Choroid plexus epithelial cell (primary cell): ENCODE results near the gene CUL4A.
"Not testable (repeated sequence)": the region's sequence is repeated elsewhere in the genome, so short reads cannot be mapped to it uniquely, and the experiment has no call there.

Source experiments
- DNase-seq: peaks from one replicate; pipeline ENCODE4 v3.0.0-alpha.2; 2010; ENCODE audit warnings: low read depth
- H3K4me3 ChIP-seq: 2 replicates; pipeline ENCODE4 v1.5.1; 2011; ENCODE audit warnings: low read depth, mild to moderate bottlenecking, control low read depth, low read length, moderate library complexity
- TF ChIP-seq, protein P1 (sequence below): conservative IDR thresholded peaks from 2 replicates; pipeline ENCODE4 v1.5.1; 2011; ENCODE audit warnings: low read depth, mild to moderate bottlenecking, control low read depth, inconsistent platforms, low read length, moderate library complexity

The CUL4A gene

DNA sequence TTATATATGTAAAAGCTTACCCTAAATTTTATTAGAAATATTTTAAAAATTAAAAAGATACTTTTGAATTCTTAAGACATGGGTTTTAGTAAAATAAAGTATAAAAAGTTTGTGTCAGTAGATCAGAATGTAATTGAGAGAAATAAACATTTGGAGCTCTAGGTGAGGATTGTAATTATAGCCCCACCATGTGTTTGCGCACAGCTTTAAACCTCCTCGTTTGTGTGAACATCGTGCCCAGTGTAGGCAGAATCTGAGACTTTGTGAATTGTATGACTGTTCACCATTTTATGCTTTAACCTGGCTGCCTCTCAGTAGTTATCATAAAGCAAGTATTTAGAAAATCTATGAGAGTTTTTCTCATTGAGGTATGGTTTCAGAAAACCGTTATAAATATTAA, 29.1 kb downstream of the CUL4A start:
- DNase-seq, result no peak
- TF ChIP-seq, protein P1, sequence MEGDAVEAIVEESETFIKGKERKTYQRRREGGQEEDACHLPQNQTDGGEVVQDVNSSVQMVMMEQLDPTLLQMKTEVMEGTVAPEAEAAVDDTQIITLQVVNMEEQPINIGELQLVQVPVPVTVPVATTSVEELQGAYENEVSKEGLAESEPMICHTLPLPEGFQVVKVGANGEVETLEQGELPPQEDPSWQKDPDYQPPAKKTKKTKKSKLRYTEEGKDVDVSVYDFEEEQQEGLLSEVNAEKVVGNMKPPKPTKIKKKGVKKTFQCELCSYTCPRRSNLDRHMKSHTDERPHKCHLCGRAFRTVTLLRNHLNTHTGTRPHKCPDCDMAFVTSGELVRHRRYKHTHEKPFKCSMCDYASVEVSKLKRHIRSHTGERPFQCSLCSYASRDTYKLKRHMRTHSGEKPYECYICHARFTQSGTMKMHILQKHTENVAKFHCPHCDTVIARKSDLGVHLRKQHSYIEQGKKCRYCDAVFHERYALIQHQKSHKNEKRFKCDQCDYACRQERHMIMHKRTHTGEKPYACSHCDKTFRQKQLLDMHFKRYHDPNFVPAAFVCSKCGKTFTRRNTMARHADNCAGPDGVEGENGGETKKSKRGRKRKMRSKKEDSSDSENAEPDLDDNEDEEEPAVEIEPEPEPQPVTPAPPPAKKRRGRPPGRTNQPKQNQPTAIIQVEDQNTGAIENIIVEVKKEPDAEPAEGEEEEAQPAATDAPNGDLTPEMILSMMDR, result no peak
- H3K4me3 ChIP-seq, result no peak overlapping the region

DNA sequence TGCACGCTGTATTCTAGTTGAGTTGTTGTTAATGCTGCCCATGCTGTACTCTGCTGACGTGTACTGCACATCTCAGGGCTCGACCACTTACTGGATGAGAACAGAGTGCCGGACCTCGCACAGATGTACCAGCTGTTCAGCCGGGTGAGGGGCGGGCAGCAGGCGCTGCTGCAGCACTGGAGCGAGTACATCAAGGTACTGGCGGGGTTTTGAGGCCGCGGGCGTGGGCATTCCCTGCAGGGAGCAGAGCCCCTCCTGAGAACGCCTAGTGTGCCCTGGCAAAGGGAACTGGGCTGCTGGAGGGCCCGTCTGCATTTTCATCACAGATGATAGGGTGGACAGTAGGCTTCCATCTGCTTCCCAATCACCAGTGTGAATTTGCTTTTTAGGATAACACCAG, 29.9 kb downstream of the CUL4A start:
- TF ChIP-seq, protein P1, result no peak
- H3K4me3 ChIP-seq, result no peak overlapping the region

DNA sequence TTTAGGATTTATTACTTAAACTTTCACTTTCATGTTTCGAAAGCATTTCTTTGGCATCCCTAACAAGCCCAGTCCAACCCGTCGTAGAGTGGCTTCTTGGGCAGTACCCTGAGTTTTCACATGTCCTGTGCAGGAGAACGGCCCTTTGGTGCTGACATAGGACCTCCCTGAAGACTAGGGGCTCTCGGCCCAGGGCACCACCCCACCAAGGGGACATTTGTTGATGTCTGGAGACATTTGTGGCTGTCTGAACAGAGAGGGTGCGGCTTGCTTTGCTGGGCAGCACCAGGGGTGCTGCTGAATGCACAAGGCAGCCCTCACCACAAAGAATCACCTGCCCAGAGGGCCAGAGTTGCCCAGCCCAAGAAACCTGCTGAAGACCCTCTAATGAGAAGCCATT, 30.6 kb downstream of the CUL4A start:
- TF ChIP-seq, protein P1, result no peak
- no peak overlapping the region for H3K4me3 ChIP-seq
- no peak for DNase-seq

More for the DNA sequence above, 29.9 kb downstream of the CUL4A start:
- DNase-seq, result no peak

DNA sequence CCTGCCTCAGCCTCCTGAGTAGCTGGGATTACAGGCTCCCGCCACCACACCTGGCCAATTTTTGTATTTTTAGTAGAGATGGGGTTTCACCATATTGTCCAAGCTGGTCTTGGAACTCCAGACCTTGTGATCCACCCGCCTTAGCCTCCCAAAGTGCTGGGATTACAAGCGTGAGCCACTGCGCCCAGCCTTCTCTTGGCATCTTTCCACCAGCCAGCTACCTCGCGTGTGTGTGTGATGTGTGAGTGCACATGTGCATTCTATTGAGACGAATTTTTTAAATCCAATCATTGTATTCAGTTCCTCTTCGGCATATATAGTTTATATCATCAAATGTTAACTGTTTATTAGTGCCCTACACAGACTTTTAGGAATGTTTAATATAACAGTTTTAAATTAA, 32.2 kb downstream of the CUL4A start:
- not testable (repeated sequence) for DNase-seq, H3K4me3 ChIP-seq

DNA sequence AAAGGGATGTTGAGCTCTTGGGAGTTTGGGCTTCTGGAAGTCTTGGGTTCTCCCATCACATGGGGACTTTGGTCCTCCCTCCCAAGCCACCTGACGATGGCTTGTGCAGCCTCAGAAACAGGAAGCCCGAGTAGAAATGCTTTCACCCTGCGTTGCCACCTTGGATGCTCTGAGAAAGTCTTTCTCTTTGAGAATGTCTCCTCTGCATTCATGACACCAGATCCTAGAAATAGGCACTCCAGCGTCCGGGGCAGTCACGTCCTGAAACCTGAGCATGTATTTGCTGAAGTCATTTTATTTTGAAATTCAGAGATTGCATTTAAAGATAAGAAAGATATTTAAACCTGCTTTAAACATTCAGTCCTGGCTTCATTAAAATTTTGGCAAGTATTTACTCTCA, 34.4 kb downstream of the CUL4A start:
- TF ChIP-seq, protein P1, result no peak

DNA sequence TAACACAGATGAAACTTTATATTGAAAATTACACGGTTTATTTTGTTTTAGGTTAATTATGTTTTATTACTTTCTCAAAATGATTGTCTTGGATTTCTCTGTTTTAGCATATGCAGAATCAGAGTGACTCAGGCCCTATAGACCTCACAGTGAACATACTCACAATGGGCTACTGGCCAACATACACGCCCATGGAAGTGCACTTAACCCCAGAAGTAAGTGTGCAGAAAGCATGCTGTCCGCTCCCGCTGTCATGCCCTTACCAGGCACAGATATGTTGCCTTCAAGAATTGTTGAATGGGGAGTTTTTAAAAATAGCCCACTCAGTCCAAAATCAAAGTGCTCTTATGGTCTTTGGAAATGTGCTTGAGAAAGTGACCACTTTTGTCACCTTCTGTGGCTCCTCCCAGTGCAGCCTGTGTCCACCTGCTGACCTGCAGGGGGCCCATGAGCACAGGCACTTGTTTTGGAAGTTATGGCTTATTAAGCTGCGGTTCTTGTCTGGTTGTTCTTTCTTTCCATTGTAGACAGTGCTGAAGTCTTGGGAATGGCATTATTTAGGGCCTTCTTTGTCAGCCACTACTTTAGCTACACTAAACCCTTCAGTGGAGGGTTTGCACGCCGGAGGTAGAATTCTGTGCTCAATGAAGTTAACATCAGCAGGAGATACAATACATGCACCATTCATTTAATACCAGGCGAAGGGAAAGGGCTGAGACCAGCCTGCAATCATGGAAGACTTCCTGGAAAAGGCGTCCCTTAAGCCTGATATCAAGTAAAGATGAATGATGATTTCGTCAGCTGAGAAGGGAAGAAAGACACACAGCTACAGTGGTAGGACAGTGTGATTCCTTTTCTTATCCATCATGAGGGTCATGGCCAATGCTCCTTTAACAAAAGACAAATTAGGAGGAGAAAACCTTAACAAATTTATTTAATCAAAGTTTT, 36.7 kb downstream of the CUL4A start:
- H3K4me3 ChIP-seq, result no peak overlapping the region
- TF ChIP-seq, protein P1, result peak; percentile 54
- DNase-seq, result no peak

More for the DNA sequence above, 34.4 kb downstream of the CUL4A start:
- no peak overlapping the region for H3K4me3 ChIP-seq
- no peak for DNase-seq

DNA sequence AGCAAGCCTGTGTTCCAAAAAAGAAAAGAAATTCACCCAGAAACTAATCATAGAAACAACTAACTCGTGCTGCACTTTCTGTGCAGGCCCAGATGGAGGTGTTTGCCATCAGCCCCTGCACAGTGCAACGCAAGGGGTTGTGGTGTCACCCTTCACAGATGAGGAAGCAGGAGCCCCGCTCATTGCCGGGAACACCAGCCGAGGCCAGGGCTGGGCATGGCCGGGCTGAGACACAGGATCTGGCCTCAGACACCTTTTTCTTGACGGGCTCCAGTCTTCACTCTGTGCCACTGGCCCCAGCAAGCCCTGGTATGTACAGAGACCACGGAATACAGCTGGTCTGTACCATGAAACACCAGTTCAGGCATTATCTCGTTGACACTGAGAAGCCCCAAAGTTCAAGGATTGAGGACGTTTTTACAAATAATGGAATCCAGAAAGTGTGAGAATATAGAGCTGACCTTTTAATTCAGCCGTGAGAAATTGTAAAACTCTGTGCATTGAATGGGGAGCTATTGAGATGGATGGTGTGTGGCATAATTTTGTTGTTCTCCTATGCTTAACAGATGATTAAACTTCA, 43.2 kb downstream of the CUL4A start:
- TF ChIP-seq, protein P1, result no peak
- DNase-seq, result no peak
- H3K4me3 ChIP-seq, result no peak overlapping the region

DNA sequence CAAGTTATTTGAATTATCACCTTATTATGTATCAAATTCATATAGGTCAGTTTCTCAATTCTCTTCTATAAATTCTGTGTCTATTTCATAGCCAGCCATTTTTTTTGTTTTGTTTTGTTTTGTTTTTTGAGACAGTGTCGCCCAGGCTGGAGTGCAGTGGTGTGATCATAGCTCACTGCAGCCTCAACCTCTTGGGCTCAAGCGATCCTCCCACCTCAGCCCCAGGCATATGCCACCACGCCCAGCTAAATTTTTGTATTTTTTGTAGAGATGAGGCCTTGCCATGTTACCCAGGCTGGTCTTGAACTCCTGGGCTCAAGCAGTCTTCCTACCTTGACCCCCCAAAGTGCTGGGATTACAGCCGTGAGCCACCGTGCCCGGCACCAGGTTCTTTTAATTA, 48.5 kb downstream of the CUL4A start:
- not testable (repeated sequence) for DNase-seq, H3K4me3 ChIP-seq
